Measurements from ENCODE around the gene JMJD8.

JMJD8 gene

DNA sequence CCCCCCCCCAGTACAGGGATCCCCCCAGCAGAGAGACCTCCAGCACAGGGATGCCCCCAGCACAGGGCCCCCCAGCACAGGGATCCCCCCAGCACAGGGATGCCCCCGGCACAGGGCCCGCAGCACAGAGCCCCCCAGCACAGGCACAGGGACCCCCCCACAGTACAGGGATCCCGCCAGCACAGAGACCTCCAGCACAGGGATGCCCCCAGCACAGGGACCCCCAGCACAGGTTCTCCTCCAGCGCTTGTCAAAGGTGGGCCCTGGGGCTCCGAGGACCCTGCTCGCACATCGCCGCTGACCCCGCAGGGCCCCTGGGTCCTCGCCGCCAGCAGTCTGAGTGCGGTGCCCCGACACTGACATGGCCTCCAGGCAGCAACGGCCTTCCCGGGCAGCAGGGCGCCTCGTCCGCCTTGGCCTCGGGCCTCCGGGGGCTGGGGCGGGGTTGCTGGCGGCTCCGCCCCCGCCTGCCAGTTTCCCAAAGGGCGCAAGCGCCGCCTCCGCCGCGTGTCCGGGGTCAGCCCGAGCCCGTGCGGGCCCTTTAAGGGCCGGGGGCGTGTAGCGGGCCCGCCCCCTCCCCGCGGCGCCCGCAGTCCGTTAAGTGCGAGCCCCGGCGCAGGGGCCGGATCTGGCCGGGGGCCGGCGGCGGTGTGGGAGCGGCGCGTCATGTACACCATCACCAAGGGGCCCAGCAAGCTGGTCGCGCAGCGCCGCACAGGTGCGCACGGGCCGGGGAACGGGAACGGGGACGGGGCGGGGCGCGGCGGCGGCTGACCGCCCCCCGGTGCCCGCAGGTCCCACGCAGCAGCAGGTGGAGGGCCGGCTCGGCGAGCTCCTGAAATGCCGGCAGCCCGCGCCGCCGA is 42.6 kb downstream of the JMJD8 start, which contains the start of gene MCRIP2:
Gene MCRIP2, plus strand, starts transcription at position 503 of the 863 bp plus-strand sequence. Its CDS starts 164 bp downstream, at position 667.
- peak; percentile 67 for DNase-seq (ENCODE audit: low spot score)

DNA sequence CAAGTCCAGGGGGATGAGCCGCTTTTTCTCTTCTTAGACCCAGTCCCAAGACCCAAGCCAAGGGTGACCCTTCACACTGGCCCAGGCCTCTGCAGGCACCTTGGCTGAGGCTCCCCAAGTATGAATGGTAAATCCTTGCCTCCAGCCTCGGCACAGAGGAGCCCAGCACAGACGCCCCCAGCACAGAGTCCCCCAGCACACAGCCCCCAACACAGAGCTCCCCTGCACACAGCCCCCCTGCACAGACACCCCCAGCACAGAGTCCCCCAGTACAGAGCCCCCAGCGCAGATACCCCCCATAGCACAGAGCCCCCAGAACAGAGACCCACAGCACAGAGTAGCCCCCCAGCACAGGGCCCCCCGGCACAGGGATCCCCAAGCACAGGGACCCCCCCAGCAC is 43.5 kb downstream of the JMJD8 start:
- DNase-seq (ENCODE audit: low spot score) = no peak

DNA sequence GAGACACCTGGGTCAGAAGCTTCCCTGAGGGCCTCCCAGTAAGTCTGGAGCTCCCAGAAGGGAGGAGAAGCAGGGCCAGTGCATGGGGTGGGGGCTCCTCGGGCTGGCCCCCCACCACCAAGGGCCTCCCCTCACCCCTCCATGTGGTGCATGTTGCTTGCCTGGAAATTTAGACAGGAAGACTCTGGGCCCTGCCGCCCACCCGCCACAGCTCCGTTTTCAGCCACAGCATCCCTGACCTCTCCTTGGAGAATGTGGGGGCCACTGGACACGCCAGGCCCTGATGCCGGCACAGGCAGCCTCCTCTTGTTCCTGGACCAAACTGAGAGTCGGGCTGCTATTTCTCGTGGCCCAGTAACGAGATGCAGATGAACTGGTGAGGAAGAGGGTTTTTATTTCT is 45.3 kb downstream of the JMJD8 start:
- no peak for DNase-seq (ENCODE audit: low spot score)

DNA sequence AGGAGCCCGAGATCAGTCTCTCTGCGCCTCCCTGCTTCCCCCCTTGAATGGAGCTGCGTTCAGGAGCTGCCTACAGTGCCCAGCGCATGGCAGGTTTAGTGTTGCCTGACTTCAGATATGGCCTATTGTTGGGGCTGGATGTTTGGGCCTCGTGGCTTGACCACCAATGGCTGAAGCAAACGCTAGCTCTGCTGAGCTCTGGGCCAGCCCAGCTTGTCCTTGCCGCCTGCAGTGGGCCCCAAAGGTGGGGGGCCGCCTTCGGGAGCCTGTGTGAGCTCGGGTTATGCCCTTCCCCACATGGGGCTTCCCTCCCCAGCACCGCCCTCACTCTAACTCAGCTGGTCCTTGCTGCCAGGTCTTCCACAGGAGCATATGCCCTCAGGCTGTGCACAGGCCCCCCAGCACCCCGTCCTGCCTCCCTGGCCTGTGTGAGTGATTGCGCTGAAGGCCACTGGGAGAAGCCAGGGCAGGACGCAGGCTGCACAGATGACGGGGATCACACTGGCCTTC is 46.0 kb downstream of the JMJD8 start:
- DNase-seq (ENCODE audit: low spot score) = no peak

DNA sequence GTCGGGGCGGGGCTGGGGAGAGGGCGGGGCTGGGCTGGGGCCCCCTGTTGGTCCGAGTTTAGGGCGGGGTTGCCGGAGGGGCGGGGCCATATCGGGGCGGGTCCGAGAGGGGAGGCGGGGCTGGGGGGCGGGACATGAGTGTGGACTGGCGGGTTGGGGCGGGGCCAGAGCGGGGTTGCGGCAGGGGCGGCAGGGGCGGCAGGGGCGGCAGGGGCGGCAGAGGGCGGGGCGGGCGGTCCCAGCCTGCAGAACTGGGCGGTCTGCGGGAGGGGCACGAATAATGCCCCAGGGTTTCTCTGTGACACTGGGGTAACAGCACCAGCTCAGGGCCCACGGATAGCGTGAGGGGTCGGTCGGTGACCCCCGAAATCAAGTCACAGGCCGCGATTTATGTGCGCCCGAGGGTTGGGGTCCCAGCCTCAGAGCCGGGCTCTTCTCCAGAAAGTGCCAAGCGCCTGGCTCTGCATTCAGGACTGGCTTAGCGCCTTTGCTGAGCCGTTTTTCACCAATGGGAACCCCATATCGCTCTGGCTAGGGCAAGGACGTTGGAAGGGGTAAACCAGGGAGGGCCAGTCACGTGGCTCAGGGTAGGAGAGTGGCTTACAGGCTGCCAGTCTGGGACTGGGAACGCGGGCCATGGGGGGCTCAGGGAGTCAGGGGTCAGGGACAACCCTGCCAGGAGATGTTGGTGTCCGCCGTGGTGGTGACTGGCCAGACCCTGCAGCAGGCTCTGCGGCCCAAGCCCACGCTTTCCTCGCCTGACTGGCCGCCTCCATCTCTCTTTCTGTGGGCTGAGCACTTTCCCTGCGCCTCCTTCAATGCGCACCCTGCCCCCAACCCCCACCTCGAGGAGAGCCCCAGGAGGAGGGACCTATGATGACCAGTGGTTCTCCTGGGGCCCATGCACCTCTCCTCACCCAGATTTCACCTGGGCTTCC is 46.8 kb downstream of the JMJD8 start:
- DNase-seq (ENCODE audit: low spot score) = peak; percentile 99

DNA sequence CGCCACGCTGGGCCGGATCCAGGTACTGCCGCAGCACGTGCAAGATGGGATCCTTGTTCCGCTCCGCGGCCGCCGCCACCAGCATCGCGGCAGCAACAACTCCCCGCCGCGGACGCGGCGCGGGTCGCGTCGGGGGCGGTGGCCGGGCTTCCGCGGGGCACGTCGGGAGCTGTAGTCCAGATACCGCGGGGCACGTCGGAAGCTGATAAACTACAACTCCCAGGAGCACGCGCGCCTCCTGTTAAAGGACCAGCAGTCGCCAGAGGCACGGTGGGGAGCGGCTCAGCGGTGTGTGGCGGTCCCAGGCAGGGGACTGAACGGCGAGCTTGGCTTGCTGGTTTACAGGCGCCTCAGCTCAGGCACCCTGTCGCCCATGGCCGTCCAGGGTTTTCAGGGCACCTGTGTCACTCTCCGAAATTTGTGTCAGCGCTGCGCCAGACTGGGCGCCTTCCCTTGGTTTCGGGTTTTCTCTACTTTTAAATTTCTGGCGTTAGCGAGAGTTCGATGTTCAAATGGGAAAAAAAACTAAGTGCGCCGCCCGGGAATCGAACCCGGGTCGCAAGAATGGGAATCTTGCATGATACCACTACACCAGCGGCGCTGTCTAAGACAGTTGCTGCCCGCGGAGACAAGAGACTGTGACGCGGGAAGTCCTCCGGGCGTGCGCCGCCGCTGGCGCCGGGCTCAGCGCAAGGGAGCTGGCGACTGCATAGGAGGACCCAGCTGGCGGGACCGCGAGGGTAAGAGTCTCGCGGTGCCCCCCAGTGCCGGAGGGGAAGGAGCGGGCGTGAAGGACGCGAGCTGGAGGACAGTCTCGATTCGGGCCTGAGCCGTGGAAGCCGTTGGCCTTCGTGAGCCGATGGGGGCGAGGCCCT is 47.7 kb downstream of the JMJD8 start, which contains the start of gene METTL26:
Gene METTL26, minus strand, starts transcription at position 100 of the 875 bp plus-strand sequence. Its CDS starts 15 bp downstream, at position 85.
- peak; percentile 95 for DNase-seq (ENCODE audit: low spot score)

DNA sequence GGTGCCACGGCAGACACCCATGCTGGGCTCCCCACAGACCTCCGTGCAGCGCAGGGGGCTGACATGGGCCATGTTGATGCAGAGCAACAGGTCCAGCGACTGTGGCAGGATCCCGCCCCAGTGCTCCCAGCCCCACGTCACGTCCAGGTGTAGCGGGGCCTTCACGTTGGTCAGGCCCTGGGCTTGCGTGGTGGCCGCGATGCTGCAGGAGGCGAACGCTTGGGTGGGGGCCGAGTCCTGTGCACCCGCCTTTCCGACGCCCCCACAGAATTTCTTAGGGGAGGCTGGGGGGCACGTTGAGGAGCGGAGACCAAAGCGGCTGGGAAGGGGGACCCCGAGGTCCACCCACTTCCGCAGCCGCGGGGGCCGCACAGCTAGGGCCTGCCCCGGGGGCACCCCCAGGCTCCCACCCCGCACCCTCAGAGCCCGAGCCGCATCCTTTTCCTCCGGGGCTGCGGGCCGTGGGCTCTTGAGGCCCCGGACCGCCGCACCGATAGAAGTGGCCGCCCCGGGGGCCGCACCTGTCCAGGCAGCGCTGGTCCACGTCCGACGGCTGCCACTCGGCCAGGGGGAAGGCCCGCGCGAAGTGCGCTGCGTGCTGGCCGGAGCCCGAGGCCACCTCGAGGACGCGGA is 48.4 kb downstream of the JMJD8 start:
- DNase-seq (ENCODE audit: low spot score) = no peak

DNA sequence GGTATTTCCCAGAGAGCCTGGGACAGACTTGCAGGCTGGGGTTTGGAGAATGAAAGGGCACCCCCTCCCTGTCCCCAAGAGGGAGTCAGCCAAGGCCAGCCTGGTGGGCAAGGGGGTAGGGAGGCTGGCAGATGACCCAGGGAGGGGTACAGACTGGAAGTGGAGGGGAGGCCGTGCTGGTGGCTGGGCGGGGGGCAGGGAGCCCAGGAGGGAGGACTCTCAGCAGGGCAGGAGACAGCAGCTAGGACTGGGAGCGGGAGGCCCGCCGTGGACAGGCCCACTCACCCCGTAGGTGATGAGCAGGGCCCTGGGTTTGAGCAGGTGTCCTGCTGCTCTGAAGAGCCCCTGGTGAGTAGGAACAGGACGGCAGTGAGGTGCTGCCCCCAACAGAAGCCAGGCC is 49.1 kb downstream of the JMJD8 start:
- DNase-seq (ENCODE audit: low spot score) = no peak

DNA sequence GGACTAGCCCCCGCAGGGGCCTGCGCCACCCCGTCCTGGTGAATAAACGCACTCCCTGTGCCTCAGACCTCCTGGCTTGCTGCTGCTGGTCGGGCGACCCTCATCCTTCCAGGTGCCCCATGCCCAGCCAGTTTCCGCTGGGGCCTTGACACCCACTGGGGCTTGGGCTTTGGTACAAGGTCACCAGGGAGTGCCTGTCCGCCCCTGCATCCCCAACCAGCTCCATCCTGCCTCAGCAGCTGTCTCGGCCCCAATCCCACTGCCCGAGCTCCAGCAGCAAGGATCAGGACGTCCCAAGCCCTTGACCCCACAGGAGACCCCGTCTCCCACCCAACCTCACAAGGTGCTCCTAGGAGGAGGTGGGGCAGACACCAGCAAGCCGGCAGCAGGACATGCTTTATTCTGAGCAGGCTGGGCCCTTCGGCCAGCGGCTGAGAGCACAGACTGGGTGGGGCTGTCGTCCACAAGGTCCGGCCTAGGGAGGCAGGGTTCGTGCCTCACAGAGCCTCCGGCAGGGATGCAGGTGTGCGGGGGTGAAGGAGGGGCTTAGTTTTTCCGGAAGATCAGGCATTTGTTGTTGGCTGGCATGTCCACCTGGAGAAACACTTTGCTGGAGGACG is 50.0 kb downstream of the JMJD8 start:
- DNase-seq (ENCODE audit: low spot score) = no peak

DNA sequence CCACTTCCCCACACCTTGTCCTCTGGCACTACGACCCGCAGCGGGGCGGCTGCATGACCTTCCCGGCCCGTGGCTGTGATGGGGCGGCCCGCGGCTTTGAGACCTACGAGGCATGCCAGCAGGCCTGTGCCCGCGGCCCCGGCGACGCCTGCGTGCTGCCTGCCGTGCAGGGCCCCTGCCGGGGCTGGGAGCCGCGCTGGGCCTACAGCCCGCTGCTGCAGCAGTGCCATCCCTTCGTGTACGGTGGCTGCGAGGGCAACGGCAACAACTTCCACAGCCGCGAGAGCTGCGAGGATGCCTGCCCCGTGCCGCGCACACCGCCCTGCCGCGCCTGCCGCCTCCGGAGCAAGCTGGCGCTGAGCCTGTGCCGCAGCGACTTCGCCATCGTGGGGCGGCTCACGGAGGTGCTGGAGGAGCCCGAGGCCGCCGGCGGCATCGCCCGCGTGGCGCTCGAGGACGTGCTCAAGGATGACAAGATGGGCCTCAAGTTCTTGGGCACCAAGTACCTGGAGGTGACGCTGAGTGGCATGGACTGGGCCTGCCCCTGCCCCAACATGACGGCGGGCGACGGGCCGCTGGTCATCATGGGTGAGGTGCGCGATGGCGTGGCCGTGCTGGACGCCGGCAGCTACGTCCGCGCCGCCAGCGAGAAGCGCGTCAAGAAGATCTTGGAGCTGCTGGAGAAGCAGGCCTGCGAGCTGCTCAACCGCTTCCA is 50.6 kb downstream of the JMJD8 start:
- DNase-seq (ENCODE audit: low spot score) = no peak

DNA sequence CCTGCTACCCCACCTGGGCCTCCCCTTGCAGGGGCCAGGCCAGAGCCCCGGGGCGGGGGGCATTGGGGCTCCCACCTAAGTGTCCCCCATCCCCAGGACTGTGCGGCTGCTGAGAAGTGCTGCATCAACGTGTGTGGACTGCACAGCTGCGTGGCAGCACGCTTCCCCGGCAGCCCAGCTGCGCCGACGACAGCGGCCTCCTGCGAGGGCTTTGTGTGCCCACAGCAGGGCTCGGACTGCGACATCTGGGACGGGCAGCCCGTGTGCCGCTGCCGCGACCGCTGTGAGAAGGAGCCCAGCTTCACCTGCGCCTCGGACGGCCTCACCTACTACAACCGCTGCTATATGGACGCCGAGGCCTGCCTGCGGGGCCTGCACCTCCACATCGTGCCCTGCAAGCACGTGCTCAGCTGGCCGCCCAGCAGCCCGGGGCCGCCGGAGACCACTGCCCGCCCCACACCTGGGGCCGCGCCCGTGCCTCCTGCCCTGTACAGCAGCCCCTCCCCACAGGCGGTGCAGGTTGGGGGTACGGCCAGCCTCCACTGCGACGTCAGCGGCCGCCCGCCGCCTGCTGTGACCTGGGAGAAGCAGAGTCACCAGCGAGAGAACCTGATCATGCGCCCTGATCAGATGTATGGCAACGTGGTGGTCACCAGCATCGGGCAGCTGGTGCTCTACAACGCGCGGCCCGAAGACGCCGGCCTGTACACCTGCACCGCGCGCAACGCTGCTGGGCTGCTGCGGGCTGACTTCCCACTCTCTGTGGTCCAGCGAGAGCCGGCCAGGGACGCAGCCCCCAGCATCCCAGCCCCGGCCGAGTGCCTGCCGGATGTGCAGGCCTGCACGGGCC is 51.4 kb downstream of the JMJD8 start:
- no peak for DNase-seq (ENCODE audit: low spot score)

DNA sequence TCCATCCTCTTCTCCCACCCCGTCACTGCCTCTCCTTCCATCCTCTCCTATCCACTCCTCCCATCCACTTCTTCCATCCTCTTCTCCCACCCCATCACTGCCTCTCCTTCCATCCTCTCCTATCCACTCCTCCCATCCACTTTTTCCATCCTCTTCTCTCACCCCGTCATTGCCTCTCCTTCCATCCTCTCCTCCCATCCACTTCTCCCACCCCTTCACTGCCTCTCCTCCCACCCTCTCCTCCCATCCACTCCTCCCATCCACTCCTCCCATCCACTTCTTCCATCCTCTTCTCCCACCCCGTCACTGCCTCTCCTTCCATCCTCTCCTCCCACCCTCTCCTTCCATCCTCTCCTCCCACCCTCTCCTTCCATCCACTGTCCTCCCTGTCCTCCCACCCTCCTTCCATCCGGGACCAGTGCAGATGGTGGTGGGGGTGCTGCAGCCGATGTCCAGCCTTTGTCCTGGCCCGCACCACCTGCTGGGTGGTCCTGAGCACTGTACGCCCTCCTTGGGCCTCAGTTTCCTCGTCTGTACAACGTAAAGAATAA is 52.3 kb downstream of the JMJD8 start:
- DNase-seq (ENCODE audit: low spot score) = no peak

All from COLO829 (cell line).